Measurements from ENCODE around the gene SCRT2.

DNA sequence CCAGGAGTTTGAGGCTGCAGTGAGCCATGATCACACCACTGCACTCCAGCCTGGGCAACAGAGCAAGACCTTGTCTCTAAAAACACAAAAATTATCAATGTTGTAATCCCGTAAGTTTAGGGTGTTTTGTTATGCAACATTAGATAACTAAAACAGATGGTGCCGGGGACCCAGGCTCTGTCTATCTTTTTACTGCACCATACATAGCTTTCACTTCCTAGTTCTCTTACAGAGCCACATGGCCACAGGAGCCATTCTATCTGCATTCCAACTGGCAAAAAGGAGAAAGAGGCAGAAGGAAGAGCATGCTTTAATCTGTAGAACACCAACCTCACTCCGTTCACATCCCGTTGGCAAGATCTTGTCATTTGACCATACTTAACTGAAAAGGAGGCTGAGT is 60.1 kb downstream of the SCRT2 start:
- TF ChIP-seq, protein P1, sequence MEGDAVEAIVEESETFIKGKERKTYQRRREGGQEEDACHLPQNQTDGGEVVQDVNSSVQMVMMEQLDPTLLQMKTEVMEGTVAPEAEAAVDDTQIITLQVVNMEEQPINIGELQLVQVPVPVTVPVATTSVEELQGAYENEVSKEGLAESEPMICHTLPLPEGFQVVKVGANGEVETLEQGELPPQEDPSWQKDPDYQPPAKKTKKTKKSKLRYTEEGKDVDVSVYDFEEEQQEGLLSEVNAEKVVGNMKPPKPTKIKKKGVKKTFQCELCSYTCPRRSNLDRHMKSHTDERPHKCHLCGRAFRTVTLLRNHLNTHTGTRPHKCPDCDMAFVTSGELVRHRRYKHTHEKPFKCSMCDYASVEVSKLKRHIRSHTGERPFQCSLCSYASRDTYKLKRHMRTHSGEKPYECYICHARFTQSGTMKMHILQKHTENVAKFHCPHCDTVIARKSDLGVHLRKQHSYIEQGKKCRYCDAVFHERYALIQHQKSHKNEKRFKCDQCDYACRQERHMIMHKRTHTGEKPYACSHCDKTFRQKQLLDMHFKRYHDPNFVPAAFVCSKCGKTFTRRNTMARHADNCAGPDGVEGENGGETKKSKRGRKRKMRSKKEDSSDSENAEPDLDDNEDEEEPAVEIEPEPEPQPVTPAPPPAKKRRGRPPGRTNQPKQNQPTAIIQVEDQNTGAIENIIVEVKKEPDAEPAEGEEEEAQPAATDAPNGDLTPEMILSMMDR (IDR thresholded peaks at IDR 0.05; ENCODE audit: low read depth, low read length): no peak
- no peak for TF ChIP-seq EZH2phosphoT487 (IDR thresholded peaks at IDR 0.05; ENCODE audit: low read depth)

Measured in OCI-LY3 (cell line).